Myometrial cell (primary cell): ENCODE data around the gene ZNF556. TPM values are rescaled to one million over a fixed set of nuclear protein-coding genes. Genes with fewer than 3 reads are reported as not detected.

Source experiments
- total RNA-seq: library from RNA; depleted of rRNA; stranded (reverse); fragments of >200 nt; gene quantifications from 2 replicates; pipeline ENCODE4 v1.2.3, GENCODE V29; 2015

ZNF556 gene
- not detected in 2 replicates for total RNA-seq

DNA sequence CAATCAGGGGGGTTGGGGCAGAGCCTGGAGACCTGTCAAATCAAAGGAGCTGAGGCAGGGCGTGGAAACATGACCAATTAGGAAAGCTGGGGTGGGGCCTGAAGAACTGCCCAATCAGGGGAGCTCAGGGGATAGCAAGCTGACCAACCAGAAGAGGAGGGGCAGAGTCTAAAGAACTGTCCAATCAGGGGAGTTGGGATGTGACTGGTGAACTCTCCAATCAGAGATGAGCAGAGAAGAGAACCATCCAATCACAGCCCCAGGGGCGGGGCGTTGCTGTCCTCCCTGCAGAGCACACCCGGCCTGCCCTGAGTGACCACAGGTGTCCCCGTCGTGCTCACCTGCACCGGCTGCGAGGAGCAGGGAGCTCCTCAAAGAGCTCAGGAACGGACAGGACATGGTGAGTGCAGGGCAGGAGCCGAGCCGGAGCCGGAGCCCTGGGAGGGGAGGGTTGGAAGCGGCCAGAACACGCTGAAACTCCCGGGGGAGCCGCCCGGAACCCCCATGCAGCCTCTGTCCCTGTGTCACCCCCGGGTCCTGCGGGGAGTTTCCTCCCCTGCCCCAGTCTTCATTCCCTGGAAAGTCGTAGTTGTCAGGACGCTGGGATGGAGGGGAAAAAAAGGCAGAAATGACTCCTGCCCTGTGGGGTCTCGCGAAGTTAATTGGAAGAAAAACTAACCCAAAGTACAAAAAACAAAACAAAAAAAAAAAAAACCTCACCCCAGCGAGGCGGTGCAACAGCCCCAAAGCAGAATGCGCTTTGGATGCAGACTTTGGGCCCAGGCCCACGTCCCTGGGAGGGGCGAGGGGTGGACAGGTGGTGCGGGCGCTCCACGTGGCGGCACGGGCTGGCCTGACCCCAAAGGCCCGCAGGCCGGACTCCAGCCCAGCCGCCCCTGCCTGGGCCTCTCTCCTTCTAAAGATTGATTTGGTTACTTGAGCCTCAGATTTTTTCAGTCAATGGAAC, at the start of gene ZNF556:
Gene ZNF556, plus strand, starts transcription at position 311 of the 967 bp plus-strand sequence. Its CDS starts 87 bp downstream, at position 398.

DNA sequence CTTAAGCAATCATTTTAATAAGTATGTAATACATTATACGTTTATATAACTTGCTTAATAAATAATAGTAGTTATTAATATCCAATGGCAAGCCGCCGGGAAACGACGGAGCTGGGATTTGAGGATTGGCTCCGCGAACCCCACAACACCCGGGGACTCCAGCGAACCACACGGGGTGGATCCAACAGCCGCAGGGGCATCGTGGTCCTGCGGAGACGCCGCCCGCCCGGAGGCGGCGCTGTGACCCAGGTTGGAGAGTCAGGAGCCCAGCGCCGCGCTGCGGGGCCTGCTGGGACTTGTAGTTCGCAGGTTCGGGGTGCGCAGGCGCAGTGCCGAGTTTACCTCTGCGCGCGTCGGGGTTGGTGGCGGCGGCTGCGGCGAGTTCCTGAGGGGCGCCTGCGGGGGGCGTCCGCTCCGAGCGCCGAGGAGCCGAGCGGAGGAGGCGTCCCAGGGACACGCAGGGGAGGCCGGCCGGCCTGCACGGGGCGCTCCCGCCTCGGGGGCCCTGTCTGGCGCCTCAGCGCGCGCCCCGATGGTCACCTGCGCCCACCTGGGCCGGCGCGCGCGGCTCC, 47.5 kb upstream of the ZNF556 start, which contains the start of gene ZNF554:
Gene ZNF554, plus strand, starts transcription at position 329 of the 572 bp plus-strand sequence. Its CDS starts 204 bp downstream, at position 533.

DNA sequence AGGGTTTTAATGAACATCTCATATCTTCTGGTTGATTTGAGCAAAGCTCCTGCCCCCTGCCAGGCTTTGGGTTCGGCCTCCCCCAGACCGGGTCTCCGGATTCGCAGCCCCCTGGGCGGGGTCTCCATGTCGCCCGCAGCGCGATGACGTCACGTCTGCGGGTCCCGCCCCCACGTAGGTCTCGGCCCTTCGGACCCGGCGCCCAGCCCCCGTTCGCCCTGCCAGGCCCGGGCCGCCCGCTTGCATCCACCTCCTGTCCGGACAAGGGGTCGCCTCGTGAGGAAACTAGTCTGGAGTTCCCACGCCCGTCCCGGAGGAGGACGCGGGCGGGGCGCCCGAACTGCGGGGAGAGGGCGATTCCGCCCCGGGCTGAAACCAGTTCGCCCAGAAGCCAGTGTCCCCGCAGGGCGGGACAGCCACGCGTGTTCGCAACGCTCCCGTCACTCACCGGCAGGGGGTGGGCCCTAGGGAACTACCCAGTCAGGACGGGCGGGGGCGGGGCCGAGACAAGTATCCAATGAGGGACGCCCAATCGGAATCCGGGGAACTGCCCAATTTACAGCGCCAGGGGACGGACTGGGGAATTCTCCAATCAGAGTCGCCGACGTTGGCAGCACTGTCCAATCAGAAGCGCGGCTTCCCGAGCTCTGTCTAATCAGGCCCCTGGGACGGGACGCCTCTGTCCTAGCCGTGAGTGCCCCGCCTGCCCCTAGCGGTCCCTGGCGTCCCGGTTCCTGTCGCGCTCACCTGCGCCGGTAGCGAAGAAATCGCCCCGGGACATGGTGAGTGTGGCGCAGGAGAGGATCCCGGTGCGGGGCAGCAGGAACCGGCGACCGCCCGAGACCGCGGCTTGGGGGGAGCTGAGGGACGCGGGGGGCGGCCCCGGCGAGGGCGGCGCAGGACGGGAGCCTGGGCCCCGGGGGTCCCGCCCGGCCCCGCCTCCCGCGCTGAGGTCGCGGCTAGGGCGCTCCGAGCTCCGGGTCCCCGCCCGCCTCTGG, 26.0 kb upstream of the ZNF556 start, which contains the start of gene ZNF555:
Gene ZNF555, plus strand, starts transcription at position 682 of the 998 bp plus-strand sequence. Its CDS starts 98 bp downstream, at position 780.

DNA sequence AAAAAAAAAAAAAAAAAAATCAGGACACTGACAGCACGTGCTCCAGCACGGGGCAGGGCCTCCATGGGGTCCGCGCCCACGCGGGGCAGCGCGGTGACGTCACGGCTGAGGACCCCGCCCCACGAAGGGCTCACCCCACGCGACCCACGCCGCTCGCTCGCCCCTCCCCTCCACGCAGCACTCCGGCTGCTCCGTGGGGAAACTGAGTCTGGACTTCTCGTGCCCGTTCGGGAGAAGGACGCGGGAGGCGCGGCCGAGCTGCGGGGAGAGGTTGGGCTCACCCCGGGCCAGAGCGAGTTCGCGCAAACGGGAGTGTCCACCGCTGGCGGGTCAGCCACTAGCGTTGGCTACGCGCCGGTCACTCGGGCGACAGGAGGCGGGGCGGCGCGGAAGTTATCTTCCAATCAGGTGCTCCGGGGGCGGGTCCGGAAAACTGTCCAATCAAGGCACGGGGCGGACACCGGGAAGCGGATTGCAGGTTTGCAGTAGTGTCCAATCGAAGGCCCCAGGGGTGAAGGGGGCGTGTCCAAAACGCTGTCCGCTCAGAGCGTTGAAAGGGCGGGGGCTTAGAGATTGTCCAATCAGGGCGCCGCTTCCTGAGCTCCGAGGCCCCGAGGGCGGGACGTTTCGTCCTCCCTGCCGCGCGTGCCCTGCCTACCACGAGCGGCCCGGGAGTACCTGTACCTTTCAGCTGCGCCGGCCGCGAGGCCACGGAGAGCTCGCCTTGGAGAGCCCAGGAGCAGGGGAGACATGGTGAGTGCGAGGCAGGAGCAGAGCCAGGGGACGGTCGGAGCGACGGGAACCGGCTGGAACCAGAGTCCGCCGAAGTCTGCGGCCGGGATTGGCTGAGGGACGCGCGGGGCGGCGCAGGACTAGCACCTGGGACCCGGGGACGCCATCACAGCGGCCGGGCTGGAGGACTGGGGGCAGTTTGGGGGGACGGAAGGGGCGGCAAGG, 33.4 kb downstream of the ZNF556 start, which contains the start of gene ZNF57:
Gene ZNF57, plus strand, starts transcription at position 633 of the 957 bp plus-strand sequence. Its CDS starts 118 bp downstream, at position 751.

Other genes with a start within 250 kb of the ZNF556 start
- under 0.01 TPM in 1 of 2 replicates, not detected in the other for gene GNG7, start 164.6 kb upstream of the ZNF556 start, total RNA-seq
- 0.35 TPM in 1 of 2 replicates, not detected in the other for gene DIRAS1, start 146.0 kb upstream of the ZNF556 start, total RNA-seq
- gene SLC39A3, start 127.3 kb upstream of the ZNF556 start, total RNA-seq: 34.6 and 65.7 TPM in 2 replicates
- 59.1 and 59.5 TPM in 2 replicates for gene SGTA, start 84.1 kb upstream of the ZNF556 start, total RNA-seq
- gene THOP1, start 81.8 kb upstream of the ZNF556 start, total RNA-seq: 141 and 171 TPM in 2 replicates
- 0.86 and 1.4 TPM in 2 replicates for gene ZNF554, start 47.5 kb upstream of the ZNF556 start, total RNA-seq
- gene ZNF555, start 25.9 kb upstream of the ZNF556 start, total RNA-seq: 2.0 and 2.3 TPM in 2 replicates
- gene ZNF57, start 33.6 kb downstream of the ZNF556 start, total RNA-seq: 0.58 and 2.7 TPM in 2 replicates
- gene ZNF77, start 77.6 kb downstream of the ZNF556 start, total RNA-seq: 2.0 and 3.5 TPM in 2 replicates
- gene TLE6, start 110.2 kb downstream of the ZNF556 start, total RNA-seq: 0.71 and 3.7 TPM in 2 replicates
- gene TLE2, start 161.9 kb downstream of the ZNF556 start, total RNA-seq: 0.58 and 1.9 TPM in 2 replicates
- gene TLE5, start 195.2 kb downstream of the ZNF556 start, total RNA-seq: 358 and 456 TPM in 2 replicates
- gene GNA11, start 227.0 kb downstream of the ZNF556 start, total RNA-seq: 58.0 and 86.2 TPM in 2 replicates